GM10248 (cell line): ENCODE measurements around the gene CDHR2.
"Not testable (repeated sequence)": the region's sequence is repeated elsewhere in the genome, so short reads cannot be mapped to it uniquely, and the experiment has no call there.

Experiments used
- CTCF ChIA-PET: fragments of 300-600 bp; sonication (Branson Sonifier 250); formaldehyde crosslinking; extraction: SDS; loops from one replicate; lab custom pipeline; 2021; ENCODE audit warnings: antibody characterized with exemption; lab: Yijun Ruan, JAX
- POLR2A ChIA-PET: fragments of 350-650 bp; sonication (Branson Sonifier 250); formaldehyde crosslinking; extraction: SDS; loops from one replicate; lab custom pipeline; 2020; ENCODE audit warnings: antibody characterized with exemption; lab: Yijun Ruan, JAX
- DNase-seq: peaks from one replicate; pipeline ENCODE4 v3.0.0; 2012; ENCODE audit errors: extremely low spot score
- TF ChIP-seq, protein P1 (sequence below): IDR thresholded peaks from 2 replicates; pipeline ENCODE4 v1.5.1; 2012; ENCODE audit warnings: mild to moderate bottlenecking, low read depth; ENCODE audit errors: extremely low read depth, missing control alignments, control extremely low read depth

Gene CDHR2

DNA sequence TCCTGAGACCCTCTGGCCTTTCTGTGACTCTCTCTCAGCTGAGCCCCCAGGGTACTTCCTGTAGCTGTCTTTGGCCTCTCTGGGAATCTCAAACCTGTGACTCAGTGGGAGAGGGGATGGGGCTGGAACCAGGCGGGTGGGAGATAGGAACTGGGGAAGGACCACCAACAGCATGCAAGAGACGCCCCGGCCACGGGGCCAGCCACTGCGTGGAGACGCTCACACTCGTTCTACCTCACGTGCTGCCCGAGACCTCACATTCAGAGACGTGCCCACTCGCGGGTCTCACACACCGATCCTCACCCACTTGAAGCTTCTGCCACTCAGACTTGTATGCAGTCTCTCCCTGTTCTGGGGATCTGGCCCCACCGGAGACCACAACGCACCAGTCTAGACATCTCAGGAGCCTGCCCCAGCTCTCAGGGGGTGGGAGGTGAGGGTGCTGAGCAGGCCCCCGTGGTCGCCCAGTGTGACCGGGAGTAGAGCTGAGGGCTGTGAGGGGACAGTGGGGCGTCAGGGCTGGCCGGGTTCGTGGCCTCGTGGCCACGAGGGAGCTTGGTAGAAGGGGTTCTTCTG, 47.0 kb downstream of the CDHR2 start:
- DNase-seq, result no peak
- CTCF ChIA-PET, result interaction anchor here (0.8 to 1.5 kb wide), 6 partner anchors 11 to 34 kb away, joined by 3 to 6 read pairs (median 4); partner anchors contain the start of genes EIF4E1B and SNCB
- TF ChIP-seq, protein P1, sequence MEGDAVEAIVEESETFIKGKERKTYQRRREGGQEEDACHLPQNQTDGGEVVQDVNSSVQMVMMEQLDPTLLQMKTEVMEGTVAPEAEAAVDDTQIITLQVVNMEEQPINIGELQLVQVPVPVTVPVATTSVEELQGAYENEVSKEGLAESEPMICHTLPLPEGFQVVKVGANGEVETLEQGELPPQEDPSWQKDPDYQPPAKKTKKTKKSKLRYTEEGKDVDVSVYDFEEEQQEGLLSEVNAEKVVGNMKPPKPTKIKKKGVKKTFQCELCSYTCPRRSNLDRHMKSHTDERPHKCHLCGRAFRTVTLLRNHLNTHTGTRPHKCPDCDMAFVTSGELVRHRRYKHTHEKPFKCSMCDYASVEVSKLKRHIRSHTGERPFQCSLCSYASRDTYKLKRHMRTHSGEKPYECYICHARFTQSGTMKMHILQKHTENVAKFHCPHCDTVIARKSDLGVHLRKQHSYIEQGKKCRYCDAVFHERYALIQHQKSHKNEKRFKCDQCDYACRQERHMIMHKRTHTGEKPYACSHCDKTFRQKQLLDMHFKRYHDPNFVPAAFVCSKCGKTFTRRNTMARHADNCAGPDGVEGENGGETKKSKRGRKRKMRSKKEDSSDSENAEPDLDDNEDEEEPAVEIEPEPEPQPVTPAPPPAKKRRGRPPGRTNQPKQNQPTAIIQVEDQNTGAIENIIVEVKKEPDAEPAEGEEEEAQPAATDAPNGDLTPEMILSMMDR, result no peak
- POLR2A ChIA-PET, result no interaction called here

DNA sequence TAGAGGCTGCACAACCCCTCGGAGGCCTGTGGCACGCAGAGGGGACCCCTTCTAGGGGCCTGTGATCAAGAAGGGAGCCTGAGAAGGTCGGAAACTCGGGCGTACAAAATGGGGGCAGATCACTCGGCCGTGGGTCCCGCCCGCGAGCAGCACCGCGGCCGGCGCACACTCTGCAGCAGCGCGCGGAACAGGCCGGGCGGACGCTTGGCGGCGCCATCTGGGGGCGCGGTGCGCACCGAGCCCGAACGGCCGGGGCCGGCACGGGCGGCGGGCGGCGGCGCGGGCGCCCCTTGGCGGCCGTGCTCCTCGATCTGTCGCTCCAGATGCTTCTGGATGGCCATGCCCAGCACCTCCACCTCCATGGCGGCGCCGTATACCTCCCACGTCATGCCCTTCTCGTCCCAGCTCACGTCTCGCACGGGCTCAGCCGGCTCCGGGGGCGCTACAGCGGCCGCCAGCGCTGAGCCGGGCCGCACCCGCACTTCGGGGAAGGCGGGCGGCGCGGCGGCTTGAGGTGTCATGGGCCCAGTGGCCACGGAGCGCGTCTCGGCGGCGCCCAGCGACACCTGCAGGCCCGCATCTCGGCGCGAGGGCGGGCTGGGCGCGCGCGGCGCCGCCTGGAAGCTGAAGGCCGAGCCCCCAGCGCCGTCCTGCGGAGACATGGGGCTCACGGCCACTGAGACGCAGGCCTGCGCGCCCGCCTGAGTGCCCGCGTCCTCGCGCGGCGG, 47.7 kb downstream of the CDHR2 start:
- CTCF ChIA-PET, result interaction anchor here (1.3 kb wide), 1 partner anchor 33 kb away, joined by 5 read pairs; the partner anchor contains the start of genes EIF4E1B and SNCB
- POLR2A ChIA-PET, result no interaction called here
- peak; percentile 74 for DNase-seq
- TF ChIP-seq, protein P1, result peak; percentile 32

DNA sequence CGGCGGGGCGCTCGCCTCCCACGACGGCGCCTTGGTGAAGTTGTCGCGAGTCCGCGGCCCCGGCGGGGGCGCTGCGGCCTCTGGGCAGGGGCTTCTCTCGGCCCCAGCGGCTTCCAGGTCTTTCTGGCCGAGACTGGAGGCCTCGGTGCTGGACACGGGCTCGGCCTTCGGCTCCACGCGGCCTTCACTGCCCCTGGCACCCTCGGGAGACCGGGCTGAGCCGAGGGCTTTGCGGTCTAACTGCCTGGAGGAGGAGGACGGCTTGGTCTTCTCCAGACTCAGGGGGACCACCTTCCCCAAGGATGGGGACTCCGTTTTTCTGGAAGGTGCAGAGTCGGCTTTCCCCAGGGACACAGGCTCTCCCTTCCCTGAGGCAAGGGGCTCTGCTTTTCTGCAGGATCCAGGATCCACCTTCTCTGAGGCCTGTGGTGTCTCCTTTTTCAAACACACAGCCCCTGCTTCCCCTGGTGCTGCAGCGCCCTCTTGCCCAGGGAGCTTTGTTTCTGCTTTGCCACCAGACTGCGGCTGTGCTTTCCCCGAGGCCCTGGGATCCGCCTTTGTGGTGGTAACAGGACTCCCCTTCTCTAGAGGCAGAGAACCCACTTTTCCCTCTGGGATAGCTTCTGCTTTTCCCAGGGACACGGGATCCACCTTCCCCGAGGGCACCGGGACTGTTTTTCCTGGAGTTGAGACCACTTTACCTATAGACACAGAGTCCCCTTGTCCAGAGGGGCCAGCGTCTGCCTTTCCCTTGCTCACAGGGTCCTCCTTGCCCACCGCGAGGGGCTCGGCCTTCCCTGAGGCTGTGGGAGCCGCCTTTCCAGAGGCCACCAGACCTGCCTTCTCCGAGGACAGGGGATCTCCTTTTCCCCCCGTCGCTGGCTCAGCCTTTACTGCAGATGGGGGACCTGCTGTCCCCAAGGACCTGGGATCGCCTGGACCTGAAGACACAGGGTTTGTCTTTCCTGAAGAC, 48.6 kb downstream of the CDHR2 start:
- ChIA-PET CTCF (no interaction called here), POLR2A (no interaction called here)
- TF ChIP-seq, protein P1, result no peak
- DNase-seq, result no peak

DNA sequence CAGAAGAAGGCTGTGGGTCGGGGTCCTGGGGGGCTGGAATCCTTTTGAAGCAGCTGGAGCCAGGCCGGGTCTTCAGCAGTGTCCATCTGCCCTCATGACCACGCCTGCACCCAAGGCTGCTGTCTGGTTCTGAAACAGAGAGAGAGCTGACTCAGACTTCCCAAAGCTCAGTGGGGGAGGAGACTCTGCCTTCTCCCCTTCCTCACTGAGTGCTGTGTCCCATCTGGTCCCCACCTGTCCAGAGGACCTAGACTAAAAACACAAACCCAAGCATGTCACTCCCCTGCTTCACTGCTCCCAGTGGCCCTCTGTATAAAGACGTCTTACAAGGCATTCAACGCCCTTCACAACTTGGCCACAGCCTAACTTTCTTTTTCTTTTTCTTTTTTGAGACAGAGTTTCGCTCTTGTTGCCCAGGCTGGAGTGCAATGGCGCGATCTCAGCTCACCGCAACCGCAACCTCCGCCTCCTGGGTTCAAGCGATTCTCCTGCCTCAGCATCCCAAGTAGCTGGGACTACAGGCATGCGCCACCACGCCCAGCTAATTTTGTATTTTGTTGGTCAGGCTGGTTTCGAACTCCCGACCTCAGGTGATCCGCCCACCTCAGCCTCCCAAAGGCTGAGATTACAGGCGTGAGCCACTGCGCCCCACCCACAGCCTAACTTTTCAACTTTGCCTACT, 50.7 kb downstream of the CDHR2 start:
- DNase-seq, result not testable (repeated sequence)
- CTCF ChIA-PET, result interaction anchor here (1.0 to 1.3 kb wide), 2 partner anchors 56 to 183 kb away, joined by 3 read pairs; no protein-coding TSS in a partner anchor
- POLR2A ChIA-PET, result interaction anchor here (0.5 kb wide), 1 partner anchor 438 kb away, joined by 3 read pairs; no protein-coding TSS in a partner anchor

DNA sequence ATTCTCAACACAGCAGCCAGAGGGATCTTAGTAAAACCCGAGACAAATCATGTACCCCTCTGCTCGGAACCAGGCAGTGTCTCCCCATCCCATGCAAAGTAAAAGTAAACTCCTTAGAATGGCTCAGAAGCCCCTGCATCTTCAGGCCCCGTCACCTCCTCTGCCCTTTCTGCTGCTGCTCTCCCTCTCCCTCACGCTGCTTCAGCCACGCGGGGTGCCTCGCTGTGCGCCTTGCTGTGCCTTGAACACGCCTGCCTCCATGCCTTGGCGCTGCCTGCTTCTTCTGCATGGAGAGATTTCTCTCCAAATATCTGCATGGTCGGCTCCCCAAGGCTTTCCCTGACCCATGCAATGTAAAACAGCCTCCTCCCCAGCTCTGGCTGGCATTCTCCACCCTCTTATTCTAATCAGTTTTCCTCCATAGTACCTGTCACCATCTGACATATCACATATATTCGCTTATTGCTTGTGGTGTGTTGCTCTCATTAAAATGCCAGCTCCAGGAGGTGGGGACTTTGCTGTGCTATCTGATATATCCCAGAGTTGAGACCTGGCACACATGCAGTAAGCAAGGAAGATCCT, 52.9 kb downstream of the CDHR2 start:
- CTCF ChIA-PET, result interaction anchor here (1.1 kb wide), 1 partner anchor 28 kb away, joined by 3 read pairs; no protein-coding TSS in a partner anchor

DNA sequence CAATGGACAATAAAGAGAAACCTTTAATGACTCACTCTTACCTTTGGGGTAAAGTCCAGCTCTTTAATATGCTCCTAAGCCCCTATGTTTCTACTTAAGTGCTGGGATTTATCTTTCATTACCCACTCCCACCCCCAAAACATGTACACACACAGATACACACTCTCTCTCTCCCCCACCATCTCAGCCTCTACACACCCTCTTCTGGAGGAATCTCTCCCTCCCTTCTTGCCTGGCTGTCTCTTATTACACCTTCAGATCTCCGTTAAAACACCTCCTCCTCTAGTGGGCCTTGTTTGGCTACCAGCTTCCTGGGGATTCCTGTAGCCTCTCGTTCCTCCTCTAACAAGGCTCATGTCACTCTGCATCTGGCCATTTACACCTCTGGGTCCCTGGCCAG, 53.9 kb downstream of the CDHR2 start:
- TF ChIP-seq, protein P1, result no peak
- CTCF ChIA-PET, result no interaction called here
- POLR2A ChIA-PET, result no interaction called here

More for the DNA sequence above, 52.9 kb downstream of the CDHR2 start:
- DNase-seq, result no peak
- POLR2A ChIA-PET, result no interaction called here
- TF ChIP-seq, protein P1, result no peak

More for the DNA sequence above, 53.9 kb downstream of the CDHR2 start:
- DNase-seq, result no peak
